GM19468 (cell line): ENCODE results near the gene INSL3.

ENCODE experiments used
- ATAC-seq: cut with Tn5 transposase; IDR thresholded peaks from one replicate; pipeline ENCODE4 v1.9.1; 2021; ENCODE audit warnings: mild to moderate bottlenecking, moderate library complexity, moderate number of reproducible peaks; ENCODE audit not compliant: unreplicated experiment; ENCODE audit errors: extremely low read depth

The INSL3 gene

GRCh38 chr19:17847538-17848366, 26.4 kb upstream of the INSL3 start, which contains the start of gene JAK3:
Gene JAK3 (minus strand): TSS chr19:17847982. CDS start chr19:17844417, 3,565 bp downstream.
- no peak for ATAC-seq

- ATAC-seq, result no peak
These were observed 24.8 kb upstream of the INSL3 start for GRCh38 chr19:17846146-17846545.

GRCh38 chr19:17843908-17844490, 22.7 kb upstream of the INSL3 start:
- no peak for ATAC-seq

- ATAC-seq, result no peak
These were observed 22.0 kb upstream of the INSL3 start for GRCh38 chr19:17843292-17843827.

GRCh38 chr19:17842663-17843291, 21.5 kb upstream of the INSL3 start:
- ATAC-seq, result no peak

- ATAC-seq, result no peak
These were observed 20.7 kb upstream of the INSL3 start for GRCh38 chr19:17841810-17842662.

- ATAC-seq, result no peak
These were observed 20.1 kb upstream of the INSL3 start for GRCh38 chr19:17841371-17841809.

- ATAC-seq, result no peak
These were observed 18.7 kb upstream of the INSL3 start for GRCh38 chr19:17840019-17840418.

GRCh38 chr19:17837972-17838371, 16.7 kb upstream of the INSL3 start:
- ATAC-seq, result no peak

GRCh38 chr19:17836530-17836929, 15.2 kb upstream of the INSL3 start:
- no peak for ATAC-seq

- no peak for ATAC-seq
These were observed 14.1 kb upstream of the INSL3 start for GRCh38 chr19:17835182-17836006.

- ATAC-seq, result no peak
These were observed 13.2 kb upstream of the INSL3 start for GRCh38 chr19:17834350-17835181.

GRCh38 chr19:17832443-17833208, 11.3 kb upstream of the INSL3 start:
- ATAC-seq, result no peak

- ATAC-seq, result no peak
These were observed 10.1 kb upstream of the INSL3 start for GRCh38 chr19:17831419-17831888.

- no peak for ATAC-seq
These were observed 9.5 kb upstream of the INSL3 start for GRCh38 chr19:17830567-17831418.

- ATAC-seq, result no peak
These were observed 8.7 kb upstream of the INSL3 start for GRCh38 chr19:17829855-17830566.
